Transverse colon (tissue), 4 donors: ENCODE measurements around the gene PDAP1. TPM values are rescaled to one million over a fixed set of nuclear protein-coding genes. Genes with fewer than 3 reads are reported as not detected.
"Not testable (repeated sequence)": the region's sequence is repeated elsewhere in the genome, so short reads cannot be mapped to it uniquely, and the experiment has no call there.

Experiments used
- DNase-seq: peaks from one replicate; pipeline ENCODE4 v3.0.0-alpha.2; 2019
- H3K27ac ChIP-seq, 4 donors: fragments of 200-600 bp; sonication (generic); 2 replicates each; pipeline ENCODE4 v1.5.1; 2016 to 2018; ENCODE audit warnings: inconsistent platforms in 4 of 4
- H3K27me3 ChIP-seq: fragments of 200-600 bp; sonication (generic); 2 replicates; pipeline ENCODE4 v1.5.1; 2017; ENCODE audit warnings: inconsistent platforms
- H3K36me3 ChIP-seq, 4 donors: fragments of 200-600 bp; sonication (generic); 2 replicates each; pipeline ENCODE4 v1.5.1; 2017 to 2019; ENCODE audit warnings: inconsistent platforms in 4 of 4
- H3K4me1 ChIP-seq, 4 donors: fragments of 200-600 bp; sonication (generic); 2 replicates each; pipeline ENCODE4 v1.5.1; 2017 to 2020; ENCODE audit warnings: inconsistent platforms in 4 of 4
- H3K4me3 ChIP-seq, 4 donors: fragments of 200-600 bp; sonication (generic); 1 replicate in 1 of 4; 2 replicates in 3 of 4; pipeline versions ENCODE4 v1.5.1 to v1.6.1; 2017 to 2019; ENCODE audit warnings: inconsistent platforms in 4 of 4
- H3K9me3 ChIP-seq, 2 donors: fragments of 200-600 bp; sonication (generic); 2 replicates each; pipeline ENCODE4 v1.5.1; 2017 to 2019; ENCODE audit warnings: inconsistent platforms in 2 of 2
- EP300 ChIP-seq: sonication (generic); formaldehyde crosslinking; IDR thresholded peaks from one replicate; pipeline ENCODE4 v1.6.1; 2017; ENCODE audit warnings: antibody characterized with exemption, low read depth
- POLR2A ChIP-seq: fragments of 450-650 bp; IDR thresholded peaks from one replicate; pipeline ENCODE4 v1.6.1; 2016; ENCODE audit warnings: antibody characterized with exemption, mild to moderate bottlenecking, moderate library complexity
- POLR2AphosphoS5 ChIP-seq, 3 donors: sonication (generic); formaldehyde crosslinking; IDR thresholded peaks; one replicate each; pipeline ENCODE4 v1.6.1; 2016; ENCODE audit warnings: antibody characterized with exemption in 3 of 3
- WGBS, 2 donors: methylation state at CpG; one replicate each; pipeline ENCODE4 v1.1.5; 2018; ENCODE audit warnings: low coverage in 1 of 2; 5-methylcytosine and 5-hydroxymethylcytosine counted together
- in situ Hi-C, 4 donors: fragments of 200-750 bp; cut with MboI; loops; one replicate each; pipeline versions ENCODE4 v1.15.0 to v1.15.1; 2017; ENCODE audit warnings: low sequenced_read_pairs in 3 of 4, low pct_ligation_motif_present in 1 of 4, low pct_unique_long_range_greater_than_20kb in 1 of 4
- intact Hi-C: fragments of 100-400 bp; cut with DNase I; formaldehyde crosslinking; loops from one replicate; pipeline ENCODE4 v1.15.1; 2023; ENCODE audit warnings: low total_unique reads
- total RNA-seq, 4 donors: library from RNA; depleted of rRNA; stranded (reverse); fragments of >200 nt; gene quantifications; one replicate each; pipeline ENCODE4 v1.1.0, GENCODE V29; 2016
- TF ChIP-seq, protein P1 (sequence below), 5 experiments: fragments of 200-600 bp in 3 of 5; fragments of 450-650 bp in 2 of 5; sonication (generic) in 3 of 5; IDR thresholded peaks; 1 replicate in 2 of 5; 2 replicates in 3 of 5; pipeline ENCODE4 v1.5.1; 2016 to 2017; ENCODE audit warnings: antibody characterized with exemption in 5 of 5, inconsistent platforms in 3 of 5, mild to moderate bottlenecking in 2 of 5, moderate library complexity in 1 of 5

PDAP1 gene
- total RNA-seq, 4 donors from 2014 or later: 27.7 to 54.9 (median 49.9) TPM

DNA sequence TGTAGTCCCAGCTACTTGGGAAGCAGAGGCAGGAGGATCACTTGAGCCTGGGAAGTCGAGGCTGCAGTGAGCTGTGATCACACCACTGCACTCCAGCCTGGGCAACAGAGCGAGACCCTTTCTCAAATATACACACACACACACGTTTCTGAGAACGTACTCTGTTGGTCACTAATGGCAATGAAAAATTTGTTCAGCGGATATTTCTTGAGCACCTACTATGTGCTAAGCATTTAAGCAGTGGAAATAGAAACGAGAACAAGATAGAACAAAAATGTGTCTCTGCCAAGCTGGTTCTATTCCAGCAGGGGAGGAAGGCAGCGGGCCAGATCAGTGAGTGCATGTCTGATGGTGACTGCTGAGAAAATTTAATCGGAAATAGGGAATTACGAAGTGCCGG is 25.2 kb downstream of the PDAP1 start:
- intact Hi-C loops: no loop called here
- no peak for DNase-seq
- H3K27ac ChIP-seq: no peak overlapping the region

DNA sequence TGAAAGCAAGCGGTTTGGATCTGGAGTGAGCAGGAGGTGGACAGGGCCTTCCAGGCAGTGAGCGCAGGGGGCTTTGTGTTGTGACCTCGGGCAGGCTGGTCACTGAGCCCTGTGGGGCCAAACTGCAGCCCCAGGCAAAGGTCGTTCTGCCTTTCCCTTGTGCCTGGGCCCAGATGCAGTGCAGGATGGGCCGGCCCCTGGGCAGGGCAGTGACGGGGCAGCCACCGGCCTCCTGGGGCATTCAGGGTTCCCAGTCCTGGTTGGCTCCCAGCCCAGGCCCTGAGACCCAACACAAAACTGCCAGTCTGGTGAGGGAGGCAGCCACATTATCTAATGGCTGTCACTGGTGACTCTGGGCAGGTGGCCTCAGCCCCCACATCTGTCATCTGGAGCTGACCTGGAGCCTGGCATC is 26.7 kb downstream of the PDAP1 start:
- Histone ChIP-seq H3K36me3 (no peaks in the 10 kb centered on the region), H3K27me3 (no peaks in the 10 kb centered on the region), H3K9me3 (no peaks in the 10 kb centered on the region), H3K4me1 (peaks cover 9 to 36% (median 21%) of the 10 kb centered on the region in 4 donors), H3K27ac (no peak overlapping the region), H3K4me3 (no peak overlapping the region)
- intact Hi-C loops: no loop called here
- no peak for DNase-seq
- TF ChIP-seq EP300: no peak
- TF ChIP-seq, protein P1, sequence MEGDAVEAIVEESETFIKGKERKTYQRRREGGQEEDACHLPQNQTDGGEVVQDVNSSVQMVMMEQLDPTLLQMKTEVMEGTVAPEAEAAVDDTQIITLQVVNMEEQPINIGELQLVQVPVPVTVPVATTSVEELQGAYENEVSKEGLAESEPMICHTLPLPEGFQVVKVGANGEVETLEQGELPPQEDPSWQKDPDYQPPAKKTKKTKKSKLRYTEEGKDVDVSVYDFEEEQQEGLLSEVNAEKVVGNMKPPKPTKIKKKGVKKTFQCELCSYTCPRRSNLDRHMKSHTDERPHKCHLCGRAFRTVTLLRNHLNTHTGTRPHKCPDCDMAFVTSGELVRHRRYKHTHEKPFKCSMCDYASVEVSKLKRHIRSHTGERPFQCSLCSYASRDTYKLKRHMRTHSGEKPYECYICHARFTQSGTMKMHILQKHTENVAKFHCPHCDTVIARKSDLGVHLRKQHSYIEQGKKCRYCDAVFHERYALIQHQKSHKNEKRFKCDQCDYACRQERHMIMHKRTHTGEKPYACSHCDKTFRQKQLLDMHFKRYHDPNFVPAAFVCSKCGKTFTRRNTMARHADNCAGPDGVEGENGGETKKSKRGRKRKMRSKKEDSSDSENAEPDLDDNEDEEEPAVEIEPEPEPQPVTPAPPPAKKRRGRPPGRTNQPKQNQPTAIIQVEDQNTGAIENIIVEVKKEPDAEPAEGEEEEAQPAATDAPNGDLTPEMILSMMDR (IDR thresholded peaks at IDR 0.05): no peak
- TF ChIP-seq POLR2A: no peak
- no peak for TF ChIP-seq POLR2AphosphoS5 (IDR thresholded peaks at IDR 0.05)
- in situ Hi-C loops: no loop called here
- 81% methylated on average over 5 of the region's 7 CpGs; no CpG with 5 or more reads in 1 of the 2 donors for WGBS, 2 donors

More for the DNA sequence above, 25.2 kb downstream of the PDAP1 start:
- Histone ChIP-seq H3K4me3 (no peak overlapping the region), H3K27me3 (no peaks in the 10 kb centered on the region), H3K9me3 (no peaks in the 10 kb centered on the region), H3K36me3 (peaks cover 0 to 5% (median 0%) of the 10 kb centered on the region in 4 donors), H3K4me1 (peaks cover 9 to 31% (median 21%) of the 10 kb centered on the region in 4 donors)
- WGBS, 2 donors: 90 to 91% methylated on average over 5 to 10 of the region's 10 CpGs
- TF ChIP-seq POLR2A (no peak), POLR2AphosphoS5 (IDR thresholded peaks at IDR 0.05) (no peak), EP300 (no peak)
- TF ChIP-seq, protein P1 (IDR thresholded peaks at IDR 0.05): no peak
- in situ Hi-C loops: no loop called here

DNA sequence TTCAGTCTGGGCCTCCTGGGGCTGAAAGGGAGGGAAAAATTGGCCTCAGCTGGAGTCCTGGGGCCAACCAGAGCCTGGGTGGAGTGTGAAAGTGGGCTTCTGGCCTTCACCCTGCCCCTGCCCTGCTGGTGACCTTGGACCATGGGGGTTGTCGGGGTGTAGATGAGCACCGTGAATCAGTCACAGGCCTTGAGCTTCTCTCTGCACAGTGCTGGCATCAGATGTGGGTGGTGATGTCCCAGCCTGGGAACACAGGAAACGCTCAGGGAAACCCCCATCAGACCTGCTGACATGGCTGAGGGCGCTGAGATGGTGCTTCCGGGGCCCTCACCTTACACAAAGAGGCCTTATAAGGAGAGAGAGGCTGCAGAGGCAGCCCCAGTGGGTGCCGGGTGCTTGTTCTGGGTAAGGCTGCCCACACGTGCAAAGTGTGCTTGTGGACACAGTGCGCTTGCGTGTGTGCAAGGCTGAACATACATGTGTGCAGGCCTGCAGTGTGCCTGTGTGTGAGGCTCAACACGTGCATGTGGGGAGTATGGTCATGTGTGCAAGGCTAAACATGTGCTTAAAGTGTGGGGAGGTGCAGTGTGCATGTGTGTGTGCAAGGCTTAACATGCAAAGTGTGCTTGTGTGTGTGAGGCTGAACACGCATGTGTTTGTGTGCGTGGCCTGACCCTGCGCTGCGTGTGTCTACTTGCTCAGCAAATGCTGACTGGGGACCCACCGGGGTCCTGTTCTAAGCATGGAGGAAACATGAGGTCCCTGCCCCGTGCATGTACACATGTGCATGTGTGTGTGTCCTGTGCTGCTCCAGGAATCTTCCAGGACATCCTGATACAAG is 27.4 kb downstream of the PDAP1 start:
- Histone ChIP-seq H3K36me3 (no peaks in the 10 kb centered on the region), H3K27me3 (no peaks in the 10 kb centered on the region), H3K4me3 (no peak overlapping the region), H3K9me3 (no peaks in the 10 kb centered on the region), H3K27ac (peak overlapping the region; percentile 78 to 85 (median 84)), H3K4me1 (peaks cover 9 to 42% (median 22%) of the 10 kb centered on the region in 4 donors)
- intact Hi-C loops (no loop called here), in situ Hi-C loops (no loop called here)
- DNase-seq: peak; percentile 57
- TF ChIP-seq POLR2A: peak; percentile 8
- TF ChIP-seq, protein P1 (IDR thresholded peaks at IDR 0.05): no peak
- 67% methylated on average over 16 of the region's 16 CpGs; no CpG with 5 or more reads in 1 of the 2 donors for WGBS, 2 donors

DNA sequence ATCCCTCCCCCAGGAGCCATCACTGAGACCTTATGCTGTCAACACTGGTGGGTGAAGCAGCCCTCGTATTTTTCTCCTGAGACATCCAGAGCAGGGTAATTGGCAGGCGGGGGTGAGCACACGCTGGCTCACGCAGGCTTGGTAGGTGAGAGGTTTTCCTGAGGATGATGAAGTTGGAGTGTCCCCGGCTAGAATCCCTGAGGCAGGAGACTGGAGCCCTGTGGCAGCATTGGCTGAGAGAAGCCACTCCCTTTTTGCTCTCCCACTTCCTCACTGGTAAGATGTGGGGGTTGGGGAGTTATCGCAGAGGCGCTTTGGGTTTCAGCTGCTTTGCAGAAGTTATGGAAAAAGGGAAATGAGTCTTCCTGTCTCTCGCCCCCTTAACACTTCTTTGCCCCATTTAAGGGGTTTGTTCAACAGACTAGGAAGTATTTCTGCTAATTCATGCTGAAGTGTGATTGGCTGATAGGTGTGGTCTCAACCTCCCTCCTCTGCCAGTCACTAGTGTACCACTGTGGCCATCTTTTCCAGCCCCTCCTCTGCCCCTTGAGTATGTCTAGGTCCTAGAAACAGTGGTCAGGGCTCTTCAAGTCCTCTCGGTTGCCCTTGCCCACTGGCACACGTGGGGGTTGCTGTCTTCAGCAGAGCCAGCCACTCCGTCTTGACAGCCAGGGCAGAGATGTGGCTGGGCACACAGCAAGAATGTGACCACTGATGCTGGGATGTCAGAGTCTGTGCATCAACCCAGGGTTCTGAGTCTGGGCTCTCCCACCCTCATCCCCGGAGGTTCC is 28.2 kb downstream of the PDAP1 start:
- intact Hi-C loops (no loop called here), in situ Hi-C loops (no loop called here)
- peak; percentile 42 for DNase-seq
- no peaks in the 10 kb centered on the region for H3K9me3 ChIP-seq
- H3K4me1 ChIP-seq: peaks cover 9 to 49% (median 28%) of the 10 kb centered on the region in 4 donors
- TF ChIP-seq, protein P1 (IDR thresholded peaks at IDR 0.05): no peak
- TF ChIP-seq POLR2AphosphoS5 (IDR thresholded peaks at IDR 0.05) (no peak), POLR2A (no peak), EP300 (no peak)
- WGBS, 2 donors: 53% methylated on average over 12 of the region's 12 CpGs; no CpG with 5 or more reads in 1 of the 2 donors
- H3K4me3 ChIP-seq: peak overlapping the region in 2 of 4 donors; percentile 12 to 17
- peak overlapping the region; percentile 78 to 85 (median 84) for H3K27ac ChIP-seq
- no peaks in the 10 kb centered on the region for H3K27me3 ChIP-seq
- H3K36me3 ChIP-seq: no peaks in the 10 kb centered on the region

DNA sequence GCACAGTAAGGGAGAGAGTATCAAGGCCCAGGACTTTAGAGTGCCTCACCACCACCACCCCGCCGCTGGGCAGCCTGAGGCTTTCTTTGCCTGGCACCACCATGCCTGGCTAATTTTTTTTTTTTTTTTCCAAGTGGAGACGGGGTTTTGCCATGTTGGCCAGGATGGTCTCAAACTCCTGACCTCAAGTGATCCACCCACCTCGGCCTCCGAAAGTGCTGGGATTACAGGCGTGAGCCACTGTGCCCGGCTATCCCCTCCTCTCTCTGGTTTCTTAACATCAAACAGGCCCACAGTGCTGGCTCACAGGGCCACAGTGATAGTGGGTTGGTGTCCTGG is 28.7 kb downstream of the PDAP1 start:
- in situ Hi-C loops, H3K36me3 ChIP-seq, H3K9me3 ChIP-seq, intact Hi-C loops, DNase-seq, H3K27me3 ChIP-seq: not testable (repeated sequence)
- H3K27ac ChIP-seq: peak overlapping the region; percentile 78 to 85 (median 84)
- 13 to 51% methylated on average over 3 to 7 of the region's 7 CpGs for WGBS, 2 donors
- H3K4me1 ChIP-seq: peaks cover 9 to 49% (median 28%) of the 10 kb centered on the region in 4 donors
- H3K4me3 ChIP-seq: peak overlapping the region in 1 of 4 donors; percentile 17
